Skeletal muscle satellite cell (primary cell): ENCODE measurements around the gene TFB2M.
A peak's percentile ranks its signal among the peaks of the same experiment; 100 is the strongest.

Experiments used
- H3K27me3 ChIP-seq: 2 replicates; pipeline ENCODE4 v1.7.0; 2013; ENCODE audit warnings: low read length; ENCODE audit not compliant: control insufficient read depth, insufficient read depth
- H3K36me3 ChIP-seq: 2 replicates; pipeline ENCODE4 v1.7.0; 2013; ENCODE audit warnings: mild to moderate bottlenecking, control low read depth, low read length; ENCODE audit not compliant: insufficient read depth
- H3K4me1 ChIP-seq: 2 replicates; pipeline ENCODE4 v1.7.0; 2013; ENCODE audit warnings: low read length; ENCODE audit not compliant: control insufficient read depth, insufficient read depth
- H3K4me2 ChIP-seq: 2 replicates; pipeline ENCODE4 v1.7.0; 2013; ENCODE audit warnings: mild to moderate bottlenecking, low read length
- H3K4me3 ChIP-seq: 2 replicates; pipeline ENCODE4 v1.7.0; 2013; ENCODE audit warnings: low read length
- H3K9ac ChIP-seq: 2 replicates; pipeline ENCODE4 v1.7.0; 2013; ENCODE audit warnings: mild to moderate bottlenecking, low read depth, low read length, moderate library complexity
- H3K9me3 ChIP-seq: replicated peaks from 2 replicates; pipeline ENCODE4 v1.7.0; 2013; ENCODE audit warnings: mild to moderate bottlenecking, control low read depth, low read length

TFB2M gene

DNA sequence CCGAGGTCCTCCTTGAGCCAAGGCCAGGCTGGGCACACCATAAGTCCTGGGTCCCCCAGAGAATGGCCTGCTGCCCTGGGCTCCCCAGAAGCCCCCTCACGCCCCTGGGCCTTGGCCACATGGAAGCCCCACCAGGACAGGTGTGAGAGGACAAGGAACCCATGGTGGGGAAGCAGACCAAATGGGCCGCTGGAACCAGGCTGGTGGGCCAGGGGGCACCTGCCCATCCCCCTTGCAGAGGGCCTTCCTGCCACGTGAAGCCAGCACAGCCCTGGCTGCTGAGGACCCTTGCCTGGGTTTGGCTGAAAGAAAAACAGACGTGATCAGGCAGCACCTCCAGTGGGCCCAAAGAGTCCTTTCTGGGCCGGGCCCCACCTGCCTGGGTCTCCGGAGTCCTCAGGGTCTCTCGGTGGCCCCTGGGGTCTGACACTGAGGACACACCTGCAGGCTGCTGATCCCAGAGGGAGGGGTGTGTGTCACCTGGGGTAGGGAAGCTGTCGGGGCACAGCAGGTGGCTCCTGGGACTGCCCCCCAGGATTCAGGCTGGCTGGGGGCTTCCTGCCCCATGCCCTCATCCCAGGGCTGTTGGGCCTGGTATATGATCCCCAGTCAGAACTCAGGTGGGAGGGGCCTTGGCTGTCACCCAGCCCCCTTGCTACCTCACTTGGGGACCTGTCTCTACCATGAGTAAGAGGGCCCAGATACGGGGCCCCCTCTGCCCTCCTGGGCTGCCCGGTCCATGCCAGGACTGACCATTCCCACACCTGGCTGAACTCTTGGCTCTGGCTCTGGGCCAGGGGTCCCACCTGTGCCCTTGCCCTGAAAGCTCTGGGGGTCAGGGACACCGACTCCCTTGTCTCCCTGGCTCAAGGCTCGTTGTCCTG, 55.7 kb downstream of the TFB2M start:
- Histone ChIP-seq H3K36me3 (no peaks in the 10 kb centered on the region), H3K9me3 (peaks cover 5% of the 10 kb centered on the region), H3K9ac (no peak overlapping the region)

DNA sequence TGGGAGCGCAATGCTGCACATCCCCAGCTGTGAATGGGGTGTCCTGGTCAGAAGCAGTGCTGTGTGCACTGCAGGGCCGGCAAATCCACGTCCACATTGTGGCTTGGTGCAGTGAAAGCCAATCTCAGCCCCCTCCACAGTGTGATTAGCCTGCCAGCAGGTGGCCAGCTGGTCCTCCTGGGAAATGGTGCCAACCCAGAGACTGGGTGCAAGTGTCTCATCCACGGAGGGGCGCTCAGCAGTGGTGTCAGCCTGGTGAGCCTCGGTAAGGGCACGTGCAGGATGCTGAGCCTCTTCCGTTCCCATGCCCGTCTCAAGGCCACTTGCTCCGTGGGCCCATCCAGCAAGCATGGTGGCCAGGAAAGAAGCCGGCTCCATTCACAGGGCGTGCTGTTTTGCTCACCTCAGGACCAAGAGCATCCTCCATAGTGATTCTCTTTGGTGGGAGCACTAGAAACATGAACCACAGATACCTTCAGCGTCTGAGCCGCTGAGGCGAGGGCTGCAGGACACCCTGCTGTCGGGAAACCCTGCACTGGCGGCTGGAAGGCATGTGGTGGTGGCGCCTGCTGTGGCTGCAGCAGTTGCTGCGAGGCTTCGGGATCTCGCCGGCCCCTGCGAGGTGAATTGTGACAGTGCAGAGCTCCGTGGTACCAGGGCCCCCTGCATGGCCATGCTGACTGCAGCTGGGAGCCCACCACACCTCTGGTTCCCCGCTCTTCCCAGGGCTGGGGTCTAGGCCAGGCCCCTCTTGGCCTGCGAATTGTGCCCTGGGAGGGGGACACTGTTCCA, 57.0 kb downstream of the TFB2M start:
- Histone ChIP-seq H3K36me3 (no peaks in the 10 kb centered on the region), H3K4me3 (no peak overlapping the region), H3K9ac (no peak overlapping the region), H3K4me2 (no peak overlapping the region), H3K27me3 (no peaks in the 10 kb centered on the region), H3K9me3 (no peaks in the 10 kb centered on the region), H3K4me1 (peaks cover 5% of the 10 kb centered on the region)

More for the DNA sequence above, 55.7 kb downstream of the TFB2M start:
- Histone ChIP-seq H3K4me1 (peaks cover 5% of the 10 kb centered on the region), H3K27me3 (no peaks in the 10 kb centered on the region), H3K4me3 (no peak overlapping the region), H3K4me2 (no peak overlapping the region)

DNA sequence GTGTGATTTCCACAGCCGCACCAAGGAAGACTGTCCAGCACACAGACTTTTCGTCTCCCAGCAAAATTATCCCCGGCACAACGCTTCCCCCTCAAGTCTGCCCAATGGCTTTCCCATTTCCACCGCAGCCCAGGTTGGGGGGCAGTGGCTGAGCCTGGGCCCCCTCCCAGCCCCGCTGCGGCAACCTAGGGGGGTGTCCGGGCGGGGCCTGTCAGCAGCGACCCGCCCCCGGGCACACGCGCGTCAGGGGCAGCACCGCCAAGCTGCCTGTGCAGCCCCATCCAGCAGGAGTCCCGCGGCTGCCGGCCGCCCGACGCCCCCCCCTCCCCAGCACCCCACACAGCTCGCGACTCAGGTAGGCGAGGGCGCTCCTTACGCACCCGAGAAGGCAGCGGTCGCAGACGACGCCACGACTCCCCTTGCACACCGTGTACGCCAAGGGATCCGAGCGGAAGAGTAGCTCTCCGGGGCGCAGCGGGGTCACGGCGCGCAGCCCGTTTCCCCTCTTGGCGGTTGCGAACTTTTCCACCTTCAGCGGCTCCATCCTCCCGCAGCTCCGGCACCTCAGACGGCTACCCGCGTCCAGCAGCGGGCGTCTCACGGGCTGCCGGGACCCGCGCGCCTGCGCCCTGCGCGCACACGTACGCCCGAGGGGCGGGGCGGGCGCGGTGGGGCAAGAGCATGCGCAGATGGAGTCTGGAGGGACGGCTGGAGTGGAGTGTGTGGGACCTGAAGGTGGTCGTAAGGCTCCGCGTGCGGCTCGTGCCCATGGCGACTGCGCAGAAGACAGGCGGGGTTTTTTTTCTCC, 59.2 kb downstream of the TFB2M start, which contains the start of gene SMYD3:
Gene SMYD3, minus strand, starts transcription at position 606 of the 808 bp plus-strand sequence.
- peak within 1 kb of the TSS; percentile 62 for H3K9ac ChIP-seq

DNA sequence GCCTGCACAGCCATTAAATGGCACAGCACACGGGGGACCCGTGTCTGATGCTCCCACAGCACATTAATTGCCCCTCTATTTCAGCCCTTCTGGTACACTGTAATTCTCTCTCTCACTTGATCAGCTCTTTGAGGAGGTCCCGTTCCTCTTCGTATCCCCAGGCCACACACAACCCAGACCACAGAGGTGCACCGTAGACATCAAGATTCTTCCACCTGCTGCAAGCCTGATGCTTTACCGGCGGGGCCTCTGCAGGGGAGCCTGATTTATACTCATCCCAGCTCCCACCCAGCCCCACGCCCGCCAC, 59.7 kb downstream of the TFB2M start:
- Histone ChIP-seq H3K4me1 (peaks cover 14% of the 10 kb centered on the region), H3K4me2 (peak overlapping the region; percentile 94), H3K27me3 (no peaks in the 10 kb centered on the region), H3K4me3 (peak overlapping the region; percentile 96), H3K9me3 (no peaks in the 10 kb centered on the region), H3K9ac (peak overlapping the region; percentile 62), H3K36me3 (no peaks in the 10 kb centered on the region)

More for the DNA sequence above, 59.2 kb downstream of the TFB2M start, which contains the start of gene SMYD3:
- Histone ChIP-seq H3K9me3 (no peaks in the 10 kb centered on the region), H3K27me3 (no peaks in the 10 kb centered on the region), H3K4me3 (peak within 1 kb of the TSS; percentile 96), H3K36me3 (no peaks in the 10 kb centered on the region), H3K4me2 (peak within 1 kb of the TSS; percentile 94), H3K4me1 (peaks cover 14% of the 10 kb centered on the region)

DNA sequence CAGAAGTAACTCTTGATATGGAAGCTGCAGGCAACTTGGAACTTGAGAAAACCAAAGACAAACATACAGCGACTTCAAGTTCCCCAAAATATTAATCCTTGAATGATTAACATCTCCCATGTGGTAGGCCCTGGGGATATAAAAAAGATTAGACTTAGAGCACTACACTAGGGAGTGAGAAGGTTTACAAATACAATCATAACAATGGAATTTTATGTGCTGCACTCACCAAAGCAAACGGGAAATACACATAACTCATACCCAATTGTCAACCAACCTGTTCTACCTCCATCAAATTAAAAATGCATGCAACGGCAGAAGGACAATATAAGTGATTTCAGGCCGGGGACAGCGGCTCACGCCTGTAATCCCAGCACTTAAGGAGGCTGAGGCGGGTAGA, 62.7 kb downstream of the TFB2M start:
- no peak overlapping the region for H3K9ac ChIP-seq
- H3K27me3 ChIP-seq = no peaks in the 10 kb centered on the region
- H3K4me1 ChIP-seq = peaks cover 14% of the 10 kb centered on the region
- H3K36me3 ChIP-seq = no peaks in the 10 kb centered on the region
- H3K9me3 ChIP-seq = no peaks in the 10 kb centered on the region
- no peak overlapping the region for H3K4me3 ChIP-seq
- no peak overlapping the region for H3K4me2 ChIP-seq

DNA sequence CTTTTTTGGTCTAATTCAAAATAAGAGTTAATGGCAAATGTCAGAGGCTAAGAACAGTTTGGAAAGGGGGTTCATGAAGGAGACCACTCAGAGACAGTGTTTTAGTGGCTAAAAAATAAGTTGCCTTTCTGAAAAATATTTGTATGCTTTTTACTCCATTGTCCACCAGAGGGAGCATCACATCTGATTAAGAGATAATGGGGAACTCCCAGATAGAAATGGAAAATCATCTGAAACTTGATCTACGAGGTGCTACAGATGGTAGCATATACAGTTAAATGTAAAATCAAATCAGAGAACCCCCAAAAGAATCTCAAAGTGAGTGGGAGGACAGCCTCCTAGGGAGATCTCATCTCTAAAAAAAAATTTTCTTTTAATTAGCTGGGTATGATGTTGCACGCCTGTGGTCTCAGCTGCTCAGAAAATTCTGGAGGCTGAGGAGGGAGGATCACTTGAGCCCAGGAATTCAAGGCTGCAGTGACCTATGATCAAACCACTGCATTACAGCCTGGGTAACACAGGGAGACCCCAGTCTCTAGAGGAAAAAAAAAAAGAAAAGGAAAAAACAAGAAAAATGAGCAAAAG, 68.6 kb downstream of the TFB2M start:
- H3K4me3 ChIP-seq = no peak overlapping the region
- H3K4me2 ChIP-seq = no peak overlapping the region
- no peaks in the 10 kb centered on the region for H3K9me3 ChIP-seq
- no peaks in the 10 kb centered on the region for H3K4me1 ChIP-seq
- no peaks in the 10 kb centered on the region for H3K36me3 ChIP-seq
- no peaks in the 10 kb centered on the region for H3K27me3 ChIP-seq
- no peak overlapping the region for H3K9ac ChIP-seq

DNA sequence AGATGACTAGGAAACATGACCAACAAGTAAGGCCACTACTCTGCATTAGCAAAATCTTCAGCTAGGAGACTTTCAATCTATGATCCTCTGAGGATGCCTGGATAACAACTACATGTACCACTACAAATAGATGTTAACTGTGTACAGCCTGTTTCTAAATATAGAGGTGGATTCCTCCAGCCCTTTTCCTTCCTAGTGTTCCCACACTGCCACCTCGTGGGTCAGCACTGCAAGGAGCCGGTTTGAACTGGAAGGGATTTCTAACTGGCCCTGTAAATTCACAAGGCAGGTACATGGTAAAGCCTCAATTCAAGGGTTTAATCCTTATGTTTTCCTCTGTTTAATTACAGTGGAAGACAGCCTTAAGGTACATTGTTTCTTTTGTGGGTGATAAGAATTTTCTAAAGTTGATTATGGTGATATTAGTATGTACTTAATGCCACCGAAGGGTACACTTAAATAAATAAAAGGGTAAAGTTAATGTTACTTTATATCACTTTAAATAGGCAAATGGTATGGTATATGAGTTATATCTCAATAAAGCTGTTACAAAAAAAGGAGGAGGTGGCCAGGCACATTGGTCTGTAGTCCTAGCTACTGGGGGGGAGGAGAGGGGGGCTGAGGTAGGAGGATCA, 73.3 kb downstream of the TFB2M start:
- no peaks in the 10 kb centered on the region for H3K36me3 ChIP-seq
- no peaks in the 10 kb centered on the region for H3K9me3 ChIP-seq
- H3K4me2 ChIP-seq = no peak overlapping the region
- no peak overlapping the region for H3K4me3 ChIP-seq
- H3K9ac ChIP-seq = no peak overlapping the region
- H3K4me1 ChIP-seq = no peaks in the 10 kb centered on the region
- no peaks in the 10 kb centered on the region for H3K27me3 ChIP-seq

DNA sequence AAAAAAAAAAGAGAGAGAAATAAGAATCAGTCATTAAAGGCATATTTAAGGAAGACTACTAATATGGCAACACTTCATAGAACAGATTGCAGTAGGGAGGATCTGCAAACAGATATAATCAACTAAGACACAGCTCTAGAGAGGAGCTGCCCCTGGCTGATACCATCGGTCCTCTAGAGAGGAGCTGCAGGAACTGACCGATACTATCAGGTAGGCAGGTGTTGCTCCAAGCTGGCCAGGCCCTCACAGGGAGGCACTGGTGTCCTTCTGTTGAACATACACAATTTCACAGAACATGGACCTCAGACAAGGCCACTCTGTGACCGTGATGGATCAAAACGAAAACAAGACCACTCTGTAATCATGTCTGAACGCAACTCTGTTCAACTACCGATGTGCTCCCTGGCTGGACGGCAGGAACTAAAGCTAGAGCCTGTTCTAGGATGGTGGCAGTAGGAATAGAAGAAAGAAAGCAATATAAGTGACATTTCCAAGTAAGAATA, 74.5 kb downstream of the TFB2M start:
- H3K9me3 ChIP-seq = no peaks in the 10 kb centered on the region

More for the DNA sequence above, 74.5 kb downstream of the TFB2M start:
- H3K9ac ChIP-seq = no peak overlapping the region
- H3K4me1 ChIP-seq = no peaks in the 10 kb centered on the region
- H3K4me2 ChIP-seq = no peak overlapping the region
- H3K4me3 ChIP-seq = no peak overlapping the region
- H3K27me3 ChIP-seq = no peaks in the 10 kb centered on the region
- H3K36me3 ChIP-seq = no peaks in the 10 kb centered on the region
